Nephron (organoid): ENCODE measurements around the gene TRPC3.

Experiments
- H3K27ac Mint-ChIP-seq, 3 experiments: 2 replicates each; pipeline ENCODE4 v1.8.0; 2020; ENCODE audit warnings: mixed read lengths in 3 of 3, mild to moderate bottlenecking in 2 of 3, moderate library complexity in 1 of 3
- H3K27me3 Mint-ChIP-seq: 2 replicates; pipeline ENCODE4 v1.8.0; 2021; ENCODE audit warnings: low read depth, mild to moderate bottlenecking, moderate library complexity, mixed read lengths
- H3K36me3 Mint-ChIP-seq: 2 replicates; pipeline ENCODE4 v1.8.0; 2020; ENCODE audit warnings: low read depth, mixed read lengths
- H3K4me1 Mint-ChIP-seq: 2 replicates; pipeline ENCODE4 v1.8.0; 2020; ENCODE audit warnings: mixed read lengths
- H3K4me3 Mint-ChIP-seq, 3 experiments: 2 replicates each; pipeline ENCODE4 v1.8.0; 2020; ENCODE audit warnings: mild to moderate bottlenecking in 3 of 3, mixed read lengths in 3 of 3, moderate library complexity in 2 of 3
- H3K9me3 Mint-ChIP-seq: 2 replicates; pipeline ENCODE4 v1.8.0; 2020; ENCODE audit warnings: mixed read lengths
- TF ChIP-seq, protein P1 (sequence below), 3 experiments: fragments of 200-600 bp; sonication (generic); IDR thresholded peaks; one replicate each; pipeline ENCODE4 v1.5.0; 2021; ENCODE audit warnings: antibody characterized with exemption in 3 of 3; ENCODE audit not compliant: unreplicated experiment in 3 of 3

The TRPC3 gene

DNA sequence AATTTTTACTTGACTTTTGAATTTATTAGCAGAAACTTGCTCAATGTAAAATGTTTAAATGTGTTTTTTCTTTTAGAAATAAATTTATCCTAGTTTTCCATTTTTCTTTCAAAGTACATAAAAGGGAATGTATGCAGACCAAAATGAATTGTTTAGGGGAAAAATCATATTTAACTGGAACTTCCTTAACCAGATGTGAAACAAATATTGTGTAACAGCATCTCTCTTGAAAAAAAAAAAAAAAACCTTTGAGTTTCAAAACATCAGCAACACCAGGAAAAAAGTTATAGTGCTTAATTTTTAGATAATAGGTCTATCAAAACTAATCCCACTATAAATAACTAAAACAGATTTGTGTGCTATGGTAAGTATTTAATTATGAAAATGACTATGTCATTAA, 113.7 kb downstream of the TRPC3 start:
- no peaks in the 10 kb centered on the region for H3K9me3 Mint-ChIP-seq
- H3K4me3 Mint-ChIP-seq: no peak overlapping the region
- TF ChIP-seq, protein P1, sequence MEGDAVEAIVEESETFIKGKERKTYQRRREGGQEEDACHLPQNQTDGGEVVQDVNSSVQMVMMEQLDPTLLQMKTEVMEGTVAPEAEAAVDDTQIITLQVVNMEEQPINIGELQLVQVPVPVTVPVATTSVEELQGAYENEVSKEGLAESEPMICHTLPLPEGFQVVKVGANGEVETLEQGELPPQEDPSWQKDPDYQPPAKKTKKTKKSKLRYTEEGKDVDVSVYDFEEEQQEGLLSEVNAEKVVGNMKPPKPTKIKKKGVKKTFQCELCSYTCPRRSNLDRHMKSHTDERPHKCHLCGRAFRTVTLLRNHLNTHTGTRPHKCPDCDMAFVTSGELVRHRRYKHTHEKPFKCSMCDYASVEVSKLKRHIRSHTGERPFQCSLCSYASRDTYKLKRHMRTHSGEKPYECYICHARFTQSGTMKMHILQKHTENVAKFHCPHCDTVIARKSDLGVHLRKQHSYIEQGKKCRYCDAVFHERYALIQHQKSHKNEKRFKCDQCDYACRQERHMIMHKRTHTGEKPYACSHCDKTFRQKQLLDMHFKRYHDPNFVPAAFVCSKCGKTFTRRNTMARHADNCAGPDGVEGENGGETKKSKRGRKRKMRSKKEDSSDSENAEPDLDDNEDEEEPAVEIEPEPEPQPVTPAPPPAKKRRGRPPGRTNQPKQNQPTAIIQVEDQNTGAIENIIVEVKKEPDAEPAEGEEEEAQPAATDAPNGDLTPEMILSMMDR (IDR thresholded peaks at IDR 0.05; ENCODE audit: unreplicated experiment in 3 of 3): no peak
- H3K36me3 Mint-ChIP-seq: peaks cover 36% of the 10 kb centered on the region
- H3K4me1 Mint-ChIP-seq: no peaks in the 10 kb centered on the region
- no peaks in the 10 kb centered on the region for H3K27me3 Mint-ChIP-seq
- H3K27ac Mint-ChIP-seq: no peak overlapping the region

GRCh38 chr4:121829511-121829910, 122.3 kb downstream of the TRPC3 start:
- no peaks in the 10 kb centered on the region for H3K9me3 Mint-ChIP-seq
- H3K4me1 Mint-ChIP-seq: peaks cover 6% of the 10 kb centered on the region
- H3K27ac Mint-ChIP-seq: no peak overlapping the region
- no peaks in the 10 kb centered on the region for H3K27me3 Mint-ChIP-seq
- no peak overlapping the region for H3K4me3 Mint-ChIP-seq
- TF ChIP-seq, protein P1 (IDR thresholded peaks at IDR 0.05; ENCODE audit: unreplicated experiment in 3 of 3): no peak
- H3K36me3 Mint-ChIP-seq: peaks cover 21% of the 10 kb centered on the region
